ENCODE results near the gene UNC119. TPM values are rescaled to one million over a fixed set of nuclear protein-coding genes. Genes with fewer than 3 reads are reported as not detected.
"Not testable (repeated sequence)": the region's sequence is repeated elsewhere in the genome, so short reads cannot be mapped to it uniquely, and the experiment has no call there.

The UNC119 gene
- total RNA-seq, 1 donor from 2014 or later: 59.1 TPM

GRCh38 chr17:28580959-28581358, 28.5 kb upstream of the UNC119 start:
- Mint-ChIP-seq H3K36me3 (ENCODE audit: low read depth) (peaks cover 22% of the 10 kb centered on the region), H3K27me3 (ENCODE audit: low read depth) (no peaks in the 10 kb centered on the region), H3K4me3 (no peak overlapping the region), H3K9me3 (no peaks in the 10 kb centered on the region), H3K27ac (ENCODE audit: unreplicated experiment) (no peak overlapping the region), H3K4me1 (peaks cover 12% of the 10 kb centered on the region)
- TF ChIP-seq CTCF (conservative IDR thresholded peaks at IDR 0.05): no peak
- no peak for DNase-seq (ENCODE audit: low read depth, low spot score)

- H3K4me3 Mint-ChIP-seq: no peak overlapping the region
These were observed 27.1 kb upstream of the UNC119 start for GRCh38 chr17:28579526-28579925.

GRCh38 chr17:28578246-28579195, 26.1 kb upstream of the UNC119 start:
- no peak for DNase-seq (ENCODE audit: low read depth, low spot score)
- TF ChIP-seq CTCF (conservative IDR thresholded peaks at IDR 0.05): no peak
- H3K9me3 Mint-ChIP-seq: no peaks in the 10 kb centered on the region
- peaks cover 17% of the 10 kb centered on the region for H3K36me3 Mint-ChIP-seq (ENCODE audit: low read depth)
- no peaks in the 10 kb centered on the region for H3K27me3 Mint-ChIP-seq (ENCODE audit: low read depth)
- H3K4me1 Mint-ChIP-seq: peaks cover 13% of the 10 kb centered on the region
- no peak overlapping the region for H3K27ac Mint-ChIP-seq (ENCODE audit: unreplicated experiment)
- H3K4me3 Mint-ChIP-seq: no peak overlapping the region

More at GRCh38 chr17:28579526-28579925, 27.1 kb upstream of the UNC119 start:
- H3K27me3 Mint-ChIP-seq (ENCODE audit: low read depth): no peaks in the 10 kb centered on the region
- H3K4me1 Mint-ChIP-seq: peaks cover 13% of the 10 kb centered on the region
- H3K9me3 Mint-ChIP-seq: no peaks in the 10 kb centered on the region
- H3K36me3 Mint-ChIP-seq (ENCODE audit: low read depth): peaks cover 19% of the 10 kb centered on the region
- TF ChIP-seq CTCF (conservative IDR thresholded peaks at IDR 0.05): no peak
- H3K27ac Mint-ChIP-seq (ENCODE audit: unreplicated experiment): no peak overlapping the region
- no peak for DNase-seq (ENCODE audit: low read depth, low spot score)

GRCh38 chr17:28577466-28577824, 25.0 kb upstream of the UNC119 start:
- TF ChIP-seq CTCF (conservative IDR thresholded peaks at IDR 0.05): no peak
- H3K9me3 Mint-ChIP-seq: no peaks in the 10 kb centered on the region
- peaks cover 13% of the 10 kb centered on the region for H3K4me1 Mint-ChIP-seq
- H3K4me3 Mint-ChIP-seq: no peak overlapping the region
- peaks cover 17% of the 10 kb centered on the region for H3K36me3 Mint-ChIP-seq (ENCODE audit: low read depth)
- DNase-seq (ENCODE audit: low read depth, low spot score): no peak
- H3K27me3 Mint-ChIP-seq (ENCODE audit: low read depth): no peaks in the 10 kb centered on the region
- no peak overlapping the region for H3K27ac Mint-ChIP-seq (ENCODE audit: unreplicated experiment)

- Mint-ChIP-seq H3K9me3 (no peaks in the 10 kb centered on the region), H3K36me3 (ENCODE audit: low read depth) (peaks cover 17% of the 10 kb centered on the region), H3K27me3 (ENCODE audit: low read depth) (no peaks in the 10 kb centered on the region), H3K4me3 (peak within 1 kb of the TSS; percentile 83), H3K4me1 (peaks cover 15% of the 10 kb centered on the region), H3K27ac (ENCODE audit: unreplicated experiment) (no peak within 1 kb of the TSS)
- DNase-seq (ENCODE audit: low read depth, low spot score): peak; percentile 87
- TF ChIP-seq CTCF (conservative IDR thresholded peaks at IDR 0.05): no peak
These were observed 24.5 kb upstream of the UNC119 start, which contains the start of gene ALDOC for GRCh38 chr17:28576758-28577465. ALDOC (minus strand) TSS chr17:28576895; CDS start chr17:28575532, 1,363 bp downstream.

- H3K27ac Mint-ChIP-seq (ENCODE audit: unreplicated experiment); H3K27me3 Mint-ChIP-seq (ENCODE audit: low read depth); DNase-seq (ENCODE audit: low read depth, low spot score); H3K9me3 Mint-ChIP-seq: not testable (repeated sequence)
- Mint-ChIP-seq H3K4me3 (peak overlapping the region; percentile 83), H3K36me3 (ENCODE audit: low read depth) (peaks cover 17% of the 10 kb centered on the region), H3K4me1 (peaks cover 20% of the 10 kb centered on the region)
These were observed 23.6 kb upstream of the UNC119 start for GRCh38 chr17:28576016-28576415.

Data from neural crest cell (in vitro differentiated cells).